HL-60 (cell line): Measurements from ENCODE around the gene OPN1MW.
"Not testable (repeated sequence)": the region's sequence is repeated elsewhere in the genome, so short reads cannot be mapped to it uniquely, and the experiment has no call there.

Experiments
- DNase-seq, 2 experiments: peaks; one replicate each; pipeline ENCODE4 v3.0.0-alpha.2; 2010 to 2020; ENCODE audit warnings: low read depth in 1 of 2, low spot score in 1 of 2
- H3K27ac ChIP-seq: fragments of 250-450 bp; sonication (Bioruptor Pico); replicated peaks from 2 replicates; pipeline ENCODE4 v1.5.1; 2020; ENCODE audit warnings: mild to moderate bottlenecking, moderate library complexity
- H3K27me3 ChIP-seq: fragments of 250-450 bp; sonication (Bioruptor Pico); 2 replicates; pipeline ENCODE4 v1.5.1; 2021; ENCODE audit warnings: mild to moderate bottlenecking, moderate library complexity; ENCODE audit not compliant: insufficient read depth, poor library complexity, severe bottlenecking
- H3K4me3 ChIP-seq: replicated peaks from 2 replicates; pipeline ENCODE4 v1.5.1; 2011; ENCODE audit warnings: mild to moderate bottlenecking, control low read depth, low read length; ENCODE audit not compliant: insufficient read depth
- GABPA ChIP-seq: IDR thresholded peaks from 2 replicates; pipeline ENCODE4 v1.6.1; 2012; ENCODE audit warnings: low read depth
- POLR2AphosphoS5 ChIP-seq: IDR thresholded peaks from 2 replicates; pipeline ENCODE4 v1.6.1; 2012; ENCODE audit warnings: low read depth
- REST ChIP-seq: IDR thresholded peaks from 2 replicates; pipeline ENCODE4 v1.6.1; 2012; ENCODE audit warnings: low read depth; ENCODE audit not compliant: insufficient replicate concordance
- SPI1 ChIP-seq: IDR thresholded peaks from 2 replicates; pipeline ENCODE4 v1.6.1; 2012; ENCODE audit warnings: low read depth, mild to moderate bottlenecking, borderline replicate concordance
- TF ChIP-seq, protein P1 (sequence below): IDR thresholded peaks from one replicate; pipeline ENCODE4 v1.5.1; 2011; ENCODE audit warnings: low read length, control low read depth, inconsistent platforms; ENCODE audit not compliant: insufficient read depth

The OPN1MW gene

DNA sequence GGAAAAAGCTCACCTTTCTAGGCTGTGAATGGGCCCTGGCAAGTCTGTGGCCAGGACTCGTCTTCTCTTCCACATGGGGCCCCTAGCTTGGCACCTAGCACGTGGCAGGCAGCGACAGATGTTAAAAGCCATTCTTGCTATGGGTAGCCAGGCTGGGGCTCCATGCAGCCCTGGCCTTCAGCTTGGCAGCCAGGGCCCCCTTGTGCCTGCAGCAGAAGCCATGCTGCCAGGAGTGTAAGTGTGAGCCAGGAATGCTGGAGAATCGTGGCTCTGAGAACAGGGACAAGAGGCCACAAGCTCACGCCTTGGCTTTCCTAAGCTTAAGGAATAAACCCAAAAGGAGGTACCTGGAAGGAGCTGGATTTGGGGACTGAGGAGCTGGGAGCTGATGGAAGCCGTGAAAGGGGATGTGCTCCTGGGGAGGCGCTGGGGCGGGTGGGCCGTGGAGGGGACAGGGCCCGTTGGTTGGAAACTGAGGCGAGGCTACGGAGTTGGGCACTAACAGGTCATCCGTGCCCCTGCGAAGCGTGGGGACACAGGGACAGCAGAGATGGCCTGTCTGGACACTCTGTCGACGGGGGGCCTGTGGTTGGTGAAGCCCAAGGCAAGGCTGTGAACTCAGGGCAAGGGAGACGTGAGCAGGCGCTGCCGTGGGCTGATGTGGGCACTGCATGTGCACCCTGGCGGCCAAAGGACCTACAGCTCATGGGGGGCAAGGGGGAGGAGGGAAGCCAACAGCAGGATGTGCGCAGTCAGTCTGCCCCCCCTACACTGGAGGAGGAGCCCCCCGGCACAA is 39.2 kb upstream of the OPN1MW start:
- TF ChIP-seq REST: no peak
- no peak for TF ChIP-seq GABPA
- TF ChIP-seq, protein P1, sequence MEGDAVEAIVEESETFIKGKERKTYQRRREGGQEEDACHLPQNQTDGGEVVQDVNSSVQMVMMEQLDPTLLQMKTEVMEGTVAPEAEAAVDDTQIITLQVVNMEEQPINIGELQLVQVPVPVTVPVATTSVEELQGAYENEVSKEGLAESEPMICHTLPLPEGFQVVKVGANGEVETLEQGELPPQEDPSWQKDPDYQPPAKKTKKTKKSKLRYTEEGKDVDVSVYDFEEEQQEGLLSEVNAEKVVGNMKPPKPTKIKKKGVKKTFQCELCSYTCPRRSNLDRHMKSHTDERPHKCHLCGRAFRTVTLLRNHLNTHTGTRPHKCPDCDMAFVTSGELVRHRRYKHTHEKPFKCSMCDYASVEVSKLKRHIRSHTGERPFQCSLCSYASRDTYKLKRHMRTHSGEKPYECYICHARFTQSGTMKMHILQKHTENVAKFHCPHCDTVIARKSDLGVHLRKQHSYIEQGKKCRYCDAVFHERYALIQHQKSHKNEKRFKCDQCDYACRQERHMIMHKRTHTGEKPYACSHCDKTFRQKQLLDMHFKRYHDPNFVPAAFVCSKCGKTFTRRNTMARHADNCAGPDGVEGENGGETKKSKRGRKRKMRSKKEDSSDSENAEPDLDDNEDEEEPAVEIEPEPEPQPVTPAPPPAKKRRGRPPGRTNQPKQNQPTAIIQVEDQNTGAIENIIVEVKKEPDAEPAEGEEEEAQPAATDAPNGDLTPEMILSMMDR: no peak
- no peak for TF ChIP-seq SPI1
- TF ChIP-seq POLR2AphosphoS5: no peak
- Histone ChIP-seq H3K4me3 (no peak overlapping the region), H3K27me3 (no peaks in the 10 kb centered on the region), H3K27ac (no peak overlapping the region)
- DNase-seq: no peak

GRCh38 chrX:154144010-154144409 is 38.4 kb upstream of the OPN1MW start, which contains the start of gene OPN1LW:
Gene OPN1LW, plus strand, starts transcription at chrX:154144243. Its CDS starts 41 bp downstream, at chrX:154144284.
- not testable (repeated sequence) for H3K4me3 ChIP-seq, H3K27me3 ChIP-seq, DNase-seq, H3K27ac ChIP-seq

GRCh38 chrX:154151030-154151429 is 31.4 kb upstream of the OPN1MW start:
- not testable (repeated sequence) for DNase-seq

GRCh38 chrX:154156221-154156620 is 26.2 kb upstream of the OPN1MW start:
- DNase-seq, H3K27ac ChIP-seq, H3K4me3 ChIP-seq, H3K27me3 ChIP-seq: not testable (repeated sequence)

More at GRCh38 chrX:154151030-154151429, 31.4 kb upstream of the OPN1MW start:
- H3K27ac ChIP-seq, H3K27me3 ChIP-seq, H3K4me3 ChIP-seq: not testable (repeated sequence)

DNA sequence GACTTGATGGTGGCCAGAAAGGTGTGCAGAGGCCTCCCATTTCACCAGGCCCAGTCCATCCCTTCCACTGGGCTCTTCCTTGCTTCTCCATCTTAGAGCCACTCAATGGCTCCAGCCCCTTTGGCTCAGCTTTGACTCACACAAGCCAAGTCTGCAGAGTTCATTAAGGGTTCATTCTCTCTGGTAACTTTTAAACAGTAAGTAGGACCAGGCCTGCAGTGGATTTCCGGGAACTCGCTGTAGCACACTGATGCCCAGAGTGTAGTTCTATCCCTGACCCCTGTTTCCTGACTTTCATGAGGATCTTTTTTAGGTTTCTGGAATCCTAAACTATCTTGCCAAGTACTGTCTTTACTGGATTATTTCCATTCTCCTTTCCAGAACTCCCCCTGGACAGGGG is 25.2 kb upstream of the OPN1MW start:
- DNase-seq, H3K27me3 ChIP-seq, H3K27ac ChIP-seq, H3K4me3 ChIP-seq: not testable (repeated sequence)

- not testable (repeated sequence) for DNase-seq, H3K4me3 ChIP-seq, H3K27me3 ChIP-seq, H3K27ac ChIP-seq
Observed at GRCh38 chrX:154159345-154159744, 23.1 kb upstream of the OPN1MW start.

DNA sequence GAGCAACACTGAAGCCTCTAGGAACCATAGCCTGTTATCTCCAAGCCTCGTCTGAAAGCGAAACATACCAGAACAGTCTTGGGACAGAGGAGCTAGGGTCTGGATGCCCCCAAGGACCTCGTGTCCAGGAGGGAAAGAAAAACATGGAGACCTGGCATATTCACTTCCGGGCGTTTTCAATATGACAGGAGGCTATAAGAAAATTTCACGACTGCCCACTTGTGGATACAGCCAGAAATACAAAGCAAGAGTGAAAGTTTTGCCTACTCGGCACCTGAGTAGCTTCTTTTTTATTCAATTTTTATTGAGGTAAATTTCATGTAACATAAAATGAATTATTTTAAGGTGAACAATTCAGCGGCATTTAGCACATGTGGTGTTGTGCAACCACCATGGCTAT is 17.5 kb upstream of the OPN1MW start:
- not testable (repeated sequence) for H3K4me3 ChIP-seq, DNase-seq, H3K27me3 ChIP-seq, H3K27ac ChIP-seq

DNA sequence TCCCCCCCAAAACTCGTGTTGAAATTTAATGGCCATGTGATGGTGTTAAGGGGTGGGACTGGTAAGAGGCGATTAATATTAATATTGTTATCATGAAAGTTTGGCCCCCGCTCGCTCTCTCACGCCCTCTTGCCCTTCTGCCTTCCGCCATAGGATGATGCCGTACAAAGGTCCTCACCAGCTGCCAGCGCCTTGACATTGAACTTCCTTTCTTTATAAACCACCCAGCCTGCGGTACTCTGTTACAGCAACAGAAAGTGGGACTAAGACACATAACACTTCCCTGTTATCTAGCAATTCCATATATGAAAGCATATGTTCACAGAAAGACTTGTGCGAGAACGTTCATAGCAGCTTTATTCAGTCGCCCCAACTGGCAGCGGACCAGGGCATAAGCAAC is 14.0 kb upstream of the OPN1MW start:
- not testable (repeated sequence) for H3K4me3 ChIP-seq, H3K27ac ChIP-seq, H3K27me3 ChIP-seq, DNase-seq

DNA sequence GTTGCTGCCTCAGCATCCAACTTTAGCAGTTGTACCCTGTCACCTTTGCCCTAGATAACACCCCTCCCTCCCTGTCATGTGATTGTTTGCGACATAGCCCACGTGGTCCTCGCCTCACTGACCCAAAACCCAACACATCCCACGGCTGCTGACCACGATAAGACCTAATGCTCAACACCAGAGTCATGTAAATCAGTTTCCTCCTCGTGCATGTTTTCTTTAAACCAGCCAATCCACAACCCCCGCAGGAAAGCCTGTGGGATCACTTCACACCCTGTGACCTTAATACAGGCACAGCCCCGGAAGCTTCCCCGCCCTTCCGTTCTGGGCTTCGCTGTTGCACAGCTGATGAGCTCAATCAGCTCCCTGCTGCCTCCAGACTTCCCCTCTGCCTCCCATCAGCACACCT is 9.9 kb upstream of the OPN1MW start:
- not testable (repeated sequence) for H3K27ac ChIP-seq, H3K4me3 ChIP-seq, H3K27me3 ChIP-seq, DNase-seq

DNA sequence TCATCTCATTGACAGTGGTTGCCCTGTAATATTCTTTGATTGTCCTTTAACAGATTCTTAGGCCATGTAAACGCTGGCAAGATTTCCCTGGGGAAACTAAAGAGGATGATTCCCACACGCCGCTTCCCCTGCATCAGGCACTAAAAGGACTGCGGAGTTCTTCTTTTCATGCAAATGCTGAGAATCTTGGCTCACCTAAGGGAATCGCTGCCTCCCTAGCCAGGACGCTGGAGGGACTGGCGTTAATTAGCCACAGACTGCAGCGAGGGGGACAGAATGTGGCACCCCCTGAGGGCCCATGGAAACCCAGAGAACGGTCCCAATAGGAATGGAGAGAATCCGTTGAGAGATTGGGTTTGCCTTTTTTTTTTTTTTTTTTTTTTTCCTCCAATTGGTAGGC is 8.0 kb upstream of the OPN1MW start:
- H3K4me3 ChIP-seq, DNase-seq, H3K27me3 ChIP-seq, H3K27ac ChIP-seq: not testable (repeated sequence)

DNA sequence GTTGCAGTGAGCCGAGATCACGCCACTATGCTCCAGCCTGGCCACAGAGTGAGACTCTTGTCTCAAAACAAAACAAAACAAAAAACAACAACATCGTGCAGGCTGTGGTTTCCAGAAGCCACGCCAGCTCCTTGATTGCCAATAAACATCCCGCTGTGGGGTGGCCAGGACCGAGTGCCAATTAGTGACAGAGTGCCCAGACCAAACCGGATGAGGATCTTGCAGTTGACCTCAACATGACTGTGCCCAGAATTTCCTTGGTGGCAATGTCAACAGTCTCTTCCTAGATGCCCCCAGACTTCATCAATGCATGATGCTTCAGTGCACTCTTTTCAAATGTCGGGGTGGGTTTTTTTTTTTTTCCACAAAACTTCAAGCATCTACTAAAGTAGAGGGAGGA is 1.4 kb downstream of the OPN1MW start:
- not testable (repeated sequence) for DNase-seq, H3K4me3 ChIP-seq, H3K27ac ChIP-seq, H3K27me3 ChIP-seq

- DNase-seq, H3K27me3 ChIP-seq, H3K4me3 ChIP-seq, H3K27ac ChIP-seq: not testable (repeated sequence)
Observed at GRCh38 chrX:154192846-154193245, 10.4 kb downstream of the OPN1MW start.
